HCT116 (cell line): ENCODE results near the gene GRAMD2A. TPM values are rescaled to one million over a fixed set of nuclear protein-coding genes. Genes with fewer than 3 reads are reported as not detected.

Experiments used
- ATAC-seq: fragments of 200-7000 bp; cut with Tn5 transposase; 2 replicates; pipeline ENCODE4 v1.9.1; 2020; ENCODE audit warnings: mild to moderate bottlenecking, moderate library complexity
- BruUV-seq: library from RNA; stranded (reverse); fragments of 400-500 nt; replicated peaks from 2 replicates; lab custom pipeline; 2021; lab: Mats Ljungman, UMichigan
- CTCF ChIA-PET: fragments of 300-600 bp; sonication (Branson Sonifier 250); formaldehyde crosslinking; loops from one replicate; lab custom pipeline; 2021; ENCODE audit warnings: antibody characterized with exemption; lab: Charles Lee
- POLR2A ChIA-PET: fragments of 300-600, 350-600 bp; sonication (Branson Sonifier 250); formaldehyde crosslinking; loops from one replicate; lab custom pipeline; 2021; ENCODE audit warnings: antibody characterized with exemption; lab: Charles Lee
- RAD21 ChIA-PET, 2 experiments: fragments of 300-600 bp; sonication (Branson Sonifier 250); formaldehyde crosslinking; loops; one replicate each; lab custom pipeline; 2023; ENCODE audit warnings: low total read pairs in 2 of 2; ENCODE audit not compliant: uncharacterized antibody in 2 of 2, unreplicated experiment in 2 of 2, low non-redundant PET in 1 of 2; lab: Charles Lee
- DNase-seq: peaks from one replicate; pipeline ENCODE4 v3.0.0-alpha.2; 2010; ENCODE audit warnings: low read depth, low spot score
- H2AFZ ChIP-seq: fragments of 200-600 bp; shearing (Covaris generic), sonication (generic); 2 replicates; pipeline ENCODE4 v1.6.1; 2017; ENCODE audit warnings: low read depth, mixed run types, mixed read lengths, antibody characterized with exemption, low read length; ENCODE audit not compliant: poor library complexity, severe bottlenecking
- H3K27ac ChIP-seq: 2 replicates; pipeline ENCODE4 v1.5.1; 2012; ENCODE audit warnings: low read depth, low read length
- H3K27me3 ChIP-seq: fragments of 200-600 bp; sonication (generic); 2 replicates; pipeline ENCODE4 v1.6.1; 2016; ENCODE audit warnings: mixed run types, low read length, mixed read lengths; ENCODE audit not compliant: insufficient read depth
- H3K36me3 ChIP-seq, 2 experiments: fragments of 200-500 bp in 1 of 2; fragments of 200-600 bp in 1 of 2; sonication (Bioruptor generic) in 1 of 2; sonication (generic) in 1 of 2; 2 replicates each; pipeline versions ENCODE4 v1.5.1 to v1.6.1; 2014 to 2016; ENCODE audit warnings: low read length in 2 of 2, inconsistent platforms in 1 of 2, mixed read lengths in 1 of 2, mixed run types in 1 of 2; ENCODE audit not compliant: insufficient read depth in 2 of 2, control insufficient read depth in 1 of 2
- H3K4me1 ChIP-seq, 2 experiments: fragments of 200-600 bp in 1 of 2; sonication (generic) in 1 of 2; 2 replicates each; pipeline versions ENCODE4 v1.5.1 to v1.6.1; 2012 to 2017; ENCODE audit warnings: low read length in 2 of 2, inconsistent platforms in 1 of 2, mild to moderate bottlenecking in 1 of 2, mixed read lengths in 1 of 2, mixed run types in 1 of 2, moderate library complexity in 1 of 2; ENCODE audit not compliant: insufficient read depth in 2 of 2, control insufficient read depth in 1 of 2
- H3K4me2 ChIP-seq: fragments of 200-600 bp; sonication (generic); 2 replicates; pipeline ENCODE4 v1.6.1; 2017; ENCODE audit warnings: mixed run types, low read length, mixed read lengths
- H3K4me3 ChIP-seq, 2 experiments: fragments of 200-600 bp in 1 of 2; sonication (generic) in 1 of 2; replicated peaks in 1 of 2; 2 replicates each; pipeline ENCODE4 v1.5.1; 2011 to 2016; ENCODE audit warnings: low read length in 2 of 2, control low read depth in 1 of 2, low read depth in 1 of 2, mild to moderate bottlenecking in 1 of 2, mixed read lengths in 1 of 2, mixed run types in 1 of 2
- H3K79me2 ChIP-seq: fragments of 200-600 bp; sonication (generic); 2 replicates; pipeline ENCODE4 v1.6.1; 2017; ENCODE audit warnings: mild to moderate bottlenecking, mixed run types, low read length, moderate library complexity, mixed read lengths; ENCODE audit not compliant: insufficient read depth
- H3K9ac ChIP-seq: fragments of 200-600 bp; sonication (generic); 2 replicates; pipeline ENCODE4 v1.6.1; 2016; ENCODE audit warnings: low read length, mixed read lengths
- H3K9me2 ChIP-seq: fragments of 200-600 bp; sonication (generic), shearing (Covaris generic); 2 replicates; pipeline ENCODE4 v1.6.1; 2017; ENCODE audit warnings: mixed run types, mild to moderate bottlenecking, moderate library complexity; ENCODE audit not compliant: insufficient read depth
- H3K9me3 ChIP-seq, 2 experiments: fragments of 200-500 bp in 1 of 2; fragments of 200-600 bp in 1 of 2; sonication (Bioruptor generic) in 1 of 2; sonication (generic) in 1 of 2; 2 replicates each; pipeline ENCODE4 v1.6.1; 2014 to 2017; ENCODE audit warnings: low read length in 2 of 2, mixed read lengths in 2 of 2, inconsistent platforms in 1 of 2, low read depth in 1 of 2, mild to moderate bottlenecking in 1 of 2, mixed run types in 1 of 2, moderate library complexity in 1 of 2; ENCODE audit not compliant: control insufficient read depth in 1 of 2, insufficient read depth in 1 of 2
- H4K20me1 ChIP-seq: fragments of 200-600 bp; sonication (generic), shearing (Covaris generic); 2 replicates; pipeline ENCODE4 v1.6.1; 2017; ENCODE audit warnings: mixed run types, mild to moderate bottlenecking, moderate library complexity; ENCODE audit not compliant: insufficient read depth
- ATF3 ChIP-seq: IDR thresholded peaks from 2 replicates; pipeline ENCODE4 v1.6.1; 2012
- CBX3 ChIP-seq: IDR thresholded peaks from 2 replicates; pipeline ENCODE4 v1.6.1; 2012; ENCODE audit warnings: low read depth
- CEBPB ChIP-seq: IDR thresholded peaks from 2 replicates; pipeline ENCODE4 v1.6.1; 2012; ENCODE audit warnings: low read depth
- CTCF ChIP-seq, 3 experiments: fragments of 200-600 bp in 1 of 3; sonication (generic) in 1 of 3; IDR thresholded peaks in 2 of 3; conservative IDR thresholded peaks in 1 of 3; 2 replicates each; pipeline ENCODE4 v1.5.1; 2012 to 2017; ENCODE audit warnings: low read depth in 2 of 3, low read length in 2 of 3, antibody characterized with exemption in 1 of 3, borderline replicate concordance in 1 of 3, control low read depth in 1 of 3, mild to moderate bottlenecking in 1 of 3, mixed read lengths in 1 of 3, mixed run types in 1 of 3, moderate library complexity in 1 of 3; ENCODE audit not compliant: insufficient read depth in 1 of 3
- EGR1 ChIP-seq: IDR thresholded peaks from 2 replicates; pipeline ENCODE4 v1.6.1; 2012; ENCODE audit warnings: low read depth
- ELF1 ChIP-seq: IDR thresholded peaks from 2 replicates; pipeline ENCODE4 v1.6.1; 2012; ENCODE audit warnings: low read depth, borderline replicate concordance
- EZH2 ChIP-seq: fragments of 200-600 bp; sonication (generic); IDR thresholded peaks from 2 replicates; pipeline ENCODE4 v1.6.1; 2017; ENCODE audit warnings: antibody characterized with exemption, mixed run types
- EZH2phosphoT487 ChIP-seq: fragments of 200-600 bp; IDR thresholded peaks from 2 replicates; pipeline ENCODE4 v1.6.1; 2018; ENCODE audit warnings: antibody characterized with exemption, borderline replicate concordance
- FOSL1 ChIP-seq: IDR thresholded peaks from 2 replicates; pipeline ENCODE4 v1.6.1; 2012; ENCODE audit warnings: low read depth
- JUND ChIP-seq: IDR thresholded peaks from 2 replicates; pipeline ENCODE4 v1.6.1; 2012
- MAX ChIP-seq: IDR thresholded peaks from 2 replicates; pipeline ENCODE4 v1.6.1; 2012
- POLR2AphosphoS5 ChIP-seq: IDR thresholded peaks from 2 replicates; pipeline ENCODE4 v1.6.1; 2011; ENCODE audit warnings: mild to moderate bottlenecking, low read depth, low read length, moderate library complexity
- RAD21 ChIP-seq: IDR thresholded peaks from 2 replicates; pipeline ENCODE4 v1.6.1; 2012; ENCODE audit warnings: low read depth, mild to moderate bottlenecking
- SIN3A ChIP-seq: IDR thresholded peaks from 2 replicates; pipeline ENCODE4 v1.6.1; 2012; ENCODE audit warnings: low read depth
- SP1 ChIP-seq: IDR thresholded peaks from 2 replicates; pipeline ENCODE4 v1.6.1; 2012; ENCODE audit warnings: low read depth
- SRF ChIP-seq: IDR thresholded peaks from 2 replicates; pipeline ENCODE4 v1.6.1; 2012; ENCODE audit warnings: low read depth
- TCF7L2 ChIP-seq: IDR thresholded peaks from 2 replicates; pipeline ENCODE4 v1.7.0; 2011; ENCODE audit warnings: borderline replicate concordance, inconsistent platforms; ENCODE audit not compliant: insufficient read depth, insufficient read length; ENCODE audit errors: extremely low read depth
- YY1 ChIP-seq: IDR thresholded peaks from 2 replicates; pipeline ENCODE4 v1.6.1; 2011; ENCODE audit warnings: low read length, low read depth, moderate library complexity, mild to moderate bottlenecking; ENCODE audit not compliant: insufficient replicate concordance; ENCODE audit errors: extremely low read depth
- ZBTB33 ChIP-seq: IDR thresholded peaks from 2 replicates; pipeline ENCODE4 v1.6.1; 2011; ENCODE audit warnings: mild to moderate bottlenecking, low read length, moderate library complexity; ENCODE audit not compliant: insufficient replicate concordance; ENCODE audit errors: extremely low read depth
- ZFX ChIP-seq: fragments of 450-650 bp; IDR thresholded peaks from 2 replicates; pipeline ENCODE4 v1.6.1; 2017
- ZNF274 ChIP-seq: fragments of 200-500 bp; sonication (Bioruptor generic); IDR thresholded peaks from 2 replicates; pipeline ENCODE4 v1.6.1; 2014; ENCODE audit warnings: mild to moderate bottlenecking, low read depth, low read length, inconsistent platforms
- intact Hi-C: fragments of 100-400 bp; cut with micrococcal nuclease; formaldehyde crosslinking; loops from 2 replicates; pipeline ENCODE4 v1.10.0; 2022
- total RNA-seq: library from RNA; stranded (reverse); gene quantifications from one replicate; pipeline ENCODE4 v1.2.1, GENCODE V29; 2021; ENCODE audit not compliant: unreplicated experiment

The GRAMD2A gene
- total RNA-seq, 1 experiment from 2014 or later, result 8.0 TPM

GRCh38 chr15:72231066-72231832, 33.7 kb upstream of the GRAMD2A start, which contains the start of gene PKM:
TSS of gene PKM (minus strand) at chr15:72231190. CDS start at chr15:72219097, 12,093 bp downstream.
- Histone ChIP-seq H3K27ac (peak within 1 kb of the TSS; percentile 92), H3K79me2 (peaks cover 58% of the 10 kb centered on the region), H3K9ac (peak within 1 kb of the TSS; percentile 94), H3K27me3 (no peaks in the 10 kb centered on the region), H4K20me1 (peaks cover 22% of the 10 kb centered on the region; the same call in 1 of the 2 replicates), H3K36me3 (peaks cover 0 to 12% of the 10 kb centered on the region in 2 experiments; a peak in 3 of 4 replicates), H3K4me1 (peaks cover 38 to 58% of the 10 kb centered on the region in 2 experiments), H3K9me2 (no peaks in the 10 kb centered on the region), H3K4me3 (peak within 1 kb of the TSS; percentile 82 to 94), H2AFZ (no peak within 1 kb of the TSS), H3K9me3 (no peaks in the 10 kb centered on the region), H3K4me2 (peak within 1 kb of the TSS; percentile 99)
- no TSS peak for BruUV-seq
- CTCF ChIA-PET, result no interaction called here
- ATAC-seq (peak; percentile 70), DNase-seq (peak; percentile 99)
- RAD21 ChIA-PET, result no interaction called here
- POLR2A ChIA-PET, result interaction anchor here (0.9 to 1.7 kb wide), 11 partner anchors 8 to 34 kb away, joined by 3 to 7 read pairs (median 4); partner anchors contain the start of gene GRAMD2A
- intact Hi-C loops, result loop anchor here (10.0 kb wide), 1 partner anchor 244 kb away; the partner anchor contains the start of gene ARIH1
- TF ChIP-seq FOSL1 (no peak), JUND (no peak), EGR1 (no peak), EZH2 (no peak), ZBTB33 (no peak), CBX3 (no peak), TCF7L2 (peak; percentile 78), ZNF274 (no peak), ZFX (peak; percentile 52), YY1 (peak; percentile 58), ATF3 (no peak), CEBPB (no peak), MAX (no peak), SIN3A (no peak), SRF (no peak), RAD21 (no peak), SP1 (no peak), EZH2phosphoT487 (no peak), POLR2AphosphoS5 (peak; percentile 99), CTCF (IDR thresholded peaks at IDR 0.05 in 2 of 3, conservative IDR thresholded peaks at IDR 0.05 in 1 of 3; ENCODE audit: borderline replicate concordance in 1 of 3, insufficient read depth in 1 of 3, low read depth in 2 of 3, low read length in 2 of 3) (no peak), ELF1 (no peak)
